SK-N-SH (cell line): ENCODE results near the gene SH2D3C.

Source experiments
- RAD21 ChIP-seq: IDR thresholded peaks from 2 replicates; pipeline ENCODE4 v1.6.1; 2012; ENCODE audit warnings: mild to moderate bottlenecking, low read length
- YY1 ChIP-seq: IDR thresholded peaks from 2 replicates; pipeline ENCODE4 v1.4.0; 2012; ENCODE audit warnings: low read depth, mild to moderate bottlenecking
- TF ChIP-seq, protein P1 (sequence below): fragments of 200-600 bp; sonication (generic); IDR thresholded peaks from 2 replicates; pipeline ENCODE4 v1.6.1; 2017; ENCODE audit warnings: antibody characterized with exemption, mild to moderate bottlenecking, moderate library complexity
- TF ChIP-seq, protein P2 (sequence below): IDR thresholded peaks from 2 replicates; pipeline ENCODE4 v1.6.1; 2012; ENCODE audit warnings: mild to moderate bottlenecking, low read depth, low read length, moderate library complexity

DNA sequence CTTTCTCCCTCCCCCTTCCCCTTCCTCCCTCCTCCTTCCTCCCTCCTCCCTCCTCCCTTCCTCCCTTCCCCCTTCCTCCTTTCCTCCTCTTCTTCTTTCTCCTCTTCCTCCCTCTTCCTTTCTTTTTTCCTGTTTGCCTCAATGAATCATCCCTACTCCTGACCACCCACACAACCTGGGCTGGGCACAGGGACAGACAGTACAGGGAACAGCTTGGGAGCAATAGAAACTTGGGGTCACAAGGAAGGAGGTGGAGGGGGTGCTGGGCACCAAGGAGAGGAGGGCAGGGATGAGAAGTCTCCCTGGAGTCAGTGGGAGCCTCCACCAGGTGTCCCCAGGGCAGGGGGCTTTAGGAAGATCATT, 57.6 kb downstream of the SH2D3C start:
- TF ChIP-seq, protein P1, sequence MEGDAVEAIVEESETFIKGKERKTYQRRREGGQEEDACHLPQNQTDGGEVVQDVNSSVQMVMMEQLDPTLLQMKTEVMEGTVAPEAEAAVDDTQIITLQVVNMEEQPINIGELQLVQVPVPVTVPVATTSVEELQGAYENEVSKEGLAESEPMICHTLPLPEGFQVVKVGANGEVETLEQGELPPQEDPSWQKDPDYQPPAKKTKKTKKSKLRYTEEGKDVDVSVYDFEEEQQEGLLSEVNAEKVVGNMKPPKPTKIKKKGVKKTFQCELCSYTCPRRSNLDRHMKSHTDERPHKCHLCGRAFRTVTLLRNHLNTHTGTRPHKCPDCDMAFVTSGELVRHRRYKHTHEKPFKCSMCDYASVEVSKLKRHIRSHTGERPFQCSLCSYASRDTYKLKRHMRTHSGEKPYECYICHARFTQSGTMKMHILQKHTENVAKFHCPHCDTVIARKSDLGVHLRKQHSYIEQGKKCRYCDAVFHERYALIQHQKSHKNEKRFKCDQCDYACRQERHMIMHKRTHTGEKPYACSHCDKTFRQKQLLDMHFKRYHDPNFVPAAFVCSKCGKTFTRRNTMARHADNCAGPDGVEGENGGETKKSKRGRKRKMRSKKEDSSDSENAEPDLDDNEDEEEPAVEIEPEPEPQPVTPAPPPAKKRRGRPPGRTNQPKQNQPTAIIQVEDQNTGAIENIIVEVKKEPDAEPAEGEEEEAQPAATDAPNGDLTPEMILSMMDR: no peak
- TF ChIP-seq, protein P2, sequence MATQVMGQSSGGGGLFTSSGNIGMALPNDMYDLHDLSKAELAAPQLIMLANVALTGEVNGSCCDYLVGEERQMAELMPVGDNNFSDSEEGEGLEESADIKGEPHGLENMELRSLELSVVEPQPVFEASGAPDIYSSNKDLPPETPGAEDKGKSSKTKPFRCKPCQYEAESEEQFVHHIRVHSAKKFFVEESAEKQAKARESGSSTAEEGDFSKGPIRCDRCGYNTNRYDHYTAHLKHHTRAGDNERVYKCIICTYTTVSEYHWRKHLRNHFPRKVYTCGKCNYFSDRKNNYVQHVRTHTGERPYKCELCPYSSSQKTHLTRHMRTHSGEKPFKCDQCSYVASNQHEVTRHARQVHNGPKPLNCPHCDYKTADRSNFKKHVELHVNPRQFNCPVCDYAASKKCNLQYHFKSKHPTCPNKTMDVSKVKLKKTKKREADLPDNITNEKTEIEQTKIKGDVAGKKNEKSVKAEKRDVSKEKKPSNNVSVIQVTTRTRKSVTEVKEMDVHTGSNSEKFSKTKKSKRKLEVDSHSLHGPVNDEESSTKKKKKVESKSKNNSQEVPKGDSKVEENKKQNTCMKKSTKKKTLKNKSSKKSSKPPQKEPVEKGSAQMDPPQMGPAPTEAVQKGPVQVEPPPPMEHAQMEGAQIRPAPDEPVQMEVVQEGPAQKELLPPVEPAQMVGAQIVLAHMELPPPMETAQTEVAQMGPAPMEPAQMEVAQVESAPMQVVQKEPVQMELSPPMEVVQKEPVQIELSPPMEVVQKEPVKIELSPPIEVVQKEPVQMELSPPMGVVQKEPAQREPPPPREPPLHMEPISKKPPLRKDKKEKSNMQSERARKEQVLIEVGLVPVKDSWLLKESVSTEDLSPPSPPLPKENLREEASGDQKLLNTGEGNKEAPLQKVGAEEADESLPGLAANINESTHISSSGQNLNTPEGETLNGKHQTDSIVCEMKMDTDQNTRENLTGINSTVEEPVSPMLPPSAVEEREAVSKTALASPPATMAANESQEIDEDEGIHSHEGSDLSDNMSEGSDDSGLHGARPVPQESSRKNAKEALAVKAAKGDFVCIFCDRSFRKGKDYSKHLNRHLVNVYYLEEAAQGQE: no peak
- no peak for TF ChIP-seq RAD21
- no peak for TF ChIP-seq YY1
